OCI-LY1 (cell line): ENCODE data around the gene LIPG.
"Not testable (repeated sequence)": the region's sequence is repeated elsewhere in the genome, so short reads cannot be mapped to it uniquely, and the experiment has no call there.

Experiments
- EZH2 ChIP-seq: fragments of 200-600 bp; sonication (generic), shearing (Covaris generic); IDR thresholded peaks from 2 replicates; pipeline ENCODE4 v1.8.0; 2017; ENCODE audit warnings: borderline replicate concordance, mixed run types, mild to moderate bottlenecking, antibody characterized with exemption, low read length, moderate library complexity, mixed read lengths
- TF ChIP-seq, protein P1 (sequence below): fragments of 200-600 bp; sonication (generic), shearing (Covaris generic); IDR thresholded peaks from 2 replicates; pipeline ENCODE4 v1.5.1; 2017; ENCODE audit warnings: mild to moderate bottlenecking, antibody characterized with exemption, low read length, moderate library complexity, mixed read lengths

- TF ChIP-seq, protein P1, sequence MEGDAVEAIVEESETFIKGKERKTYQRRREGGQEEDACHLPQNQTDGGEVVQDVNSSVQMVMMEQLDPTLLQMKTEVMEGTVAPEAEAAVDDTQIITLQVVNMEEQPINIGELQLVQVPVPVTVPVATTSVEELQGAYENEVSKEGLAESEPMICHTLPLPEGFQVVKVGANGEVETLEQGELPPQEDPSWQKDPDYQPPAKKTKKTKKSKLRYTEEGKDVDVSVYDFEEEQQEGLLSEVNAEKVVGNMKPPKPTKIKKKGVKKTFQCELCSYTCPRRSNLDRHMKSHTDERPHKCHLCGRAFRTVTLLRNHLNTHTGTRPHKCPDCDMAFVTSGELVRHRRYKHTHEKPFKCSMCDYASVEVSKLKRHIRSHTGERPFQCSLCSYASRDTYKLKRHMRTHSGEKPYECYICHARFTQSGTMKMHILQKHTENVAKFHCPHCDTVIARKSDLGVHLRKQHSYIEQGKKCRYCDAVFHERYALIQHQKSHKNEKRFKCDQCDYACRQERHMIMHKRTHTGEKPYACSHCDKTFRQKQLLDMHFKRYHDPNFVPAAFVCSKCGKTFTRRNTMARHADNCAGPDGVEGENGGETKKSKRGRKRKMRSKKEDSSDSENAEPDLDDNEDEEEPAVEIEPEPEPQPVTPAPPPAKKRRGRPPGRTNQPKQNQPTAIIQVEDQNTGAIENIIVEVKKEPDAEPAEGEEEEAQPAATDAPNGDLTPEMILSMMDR = not testable (repeated sequence)
- not testable (repeated sequence) for TF ChIP-seq EZH2
Observed at GRCh38 chr18:49584951-49585350, 23.1 kb downstream of the LIPG start.
